IMR-90 (cell line): Measurements from ENCODE around the gene MUC6.

ENCODE experiments used
- MXI1 ChIP-seq: IDR thresholded peaks from 2 replicates; pipeline ENCODE4 v1.6.1; 2012; ENCODE audit warnings: low read depth, mild to moderate bottlenecking, low read length, moderate library complexity, borderline replicate concordance
- POLR2A ChIP-seq: IDR thresholded peaks from 2 replicates; pipeline ENCODE4 v1.6.1; 2012; ENCODE audit warnings: mild to moderate bottlenecking, low read depth, low read length
- RAD21 ChIP-seq: IDR thresholded peaks from 2 replicates; pipeline ENCODE4 v1.6.1; 2012; ENCODE audit warnings: low read length, improper control_type of control experiment
- RCOR1 ChIP-seq: IDR thresholded peaks from 2 replicates; pipeline ENCODE4 v1.6.1; 2012; ENCODE audit warnings: mild to moderate bottlenecking, low read length, improper control_type of control experiment; ENCODE audit not compliant: insufficient replicate concordance
- TF ChIP-seq, protein P1 (sequence below): conservative IDR thresholded peaks from 2 replicates; pipeline ENCODE4 v1.5.1; 2012; ENCODE audit warnings: mild to moderate bottlenecking, low read depth, low read length, improper control_type of control experiment
- TF ChIP-seq, protein P2 (sequence below): fragments of 150-350 bp; IDR thresholded peaks from 2 replicates; pipeline ENCODE4 v1.6.1; 2016; ENCODE audit warnings: low read depth, mild to moderate bottlenecking, low read length, moderate library complexity, borderline replicate concordance

DNA sequence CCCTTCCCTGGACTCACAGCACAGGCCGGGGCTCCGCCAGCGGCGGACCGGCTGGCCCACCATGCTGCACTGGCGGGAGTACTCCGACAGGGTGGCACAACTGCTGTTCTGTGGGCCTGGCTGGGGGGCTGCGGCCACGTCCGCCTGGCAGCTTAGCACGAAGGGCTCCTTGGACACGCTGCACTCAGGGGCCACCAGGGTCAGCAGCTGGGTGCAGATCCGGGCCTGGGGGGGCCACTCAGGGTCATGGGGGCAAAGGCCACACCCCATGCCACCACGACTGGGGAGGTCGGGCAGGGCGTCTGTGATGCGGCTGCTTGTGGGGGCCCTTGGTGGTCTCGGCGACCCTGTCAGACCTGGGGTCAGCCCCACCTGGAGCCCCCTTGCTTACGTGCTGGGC is 6.0 kb downstream of the MUC6 start:
- no peak for TF ChIP-seq POLR2A
- TF ChIP-seq, protein P1, sequence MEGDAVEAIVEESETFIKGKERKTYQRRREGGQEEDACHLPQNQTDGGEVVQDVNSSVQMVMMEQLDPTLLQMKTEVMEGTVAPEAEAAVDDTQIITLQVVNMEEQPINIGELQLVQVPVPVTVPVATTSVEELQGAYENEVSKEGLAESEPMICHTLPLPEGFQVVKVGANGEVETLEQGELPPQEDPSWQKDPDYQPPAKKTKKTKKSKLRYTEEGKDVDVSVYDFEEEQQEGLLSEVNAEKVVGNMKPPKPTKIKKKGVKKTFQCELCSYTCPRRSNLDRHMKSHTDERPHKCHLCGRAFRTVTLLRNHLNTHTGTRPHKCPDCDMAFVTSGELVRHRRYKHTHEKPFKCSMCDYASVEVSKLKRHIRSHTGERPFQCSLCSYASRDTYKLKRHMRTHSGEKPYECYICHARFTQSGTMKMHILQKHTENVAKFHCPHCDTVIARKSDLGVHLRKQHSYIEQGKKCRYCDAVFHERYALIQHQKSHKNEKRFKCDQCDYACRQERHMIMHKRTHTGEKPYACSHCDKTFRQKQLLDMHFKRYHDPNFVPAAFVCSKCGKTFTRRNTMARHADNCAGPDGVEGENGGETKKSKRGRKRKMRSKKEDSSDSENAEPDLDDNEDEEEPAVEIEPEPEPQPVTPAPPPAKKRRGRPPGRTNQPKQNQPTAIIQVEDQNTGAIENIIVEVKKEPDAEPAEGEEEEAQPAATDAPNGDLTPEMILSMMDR: no peak
- TF ChIP-seq MXI1: no peak
- TF ChIP-seq RCOR1: no peak
- no peak for TF ChIP-seq RAD21
- TF ChIP-seq, protein P2, sequence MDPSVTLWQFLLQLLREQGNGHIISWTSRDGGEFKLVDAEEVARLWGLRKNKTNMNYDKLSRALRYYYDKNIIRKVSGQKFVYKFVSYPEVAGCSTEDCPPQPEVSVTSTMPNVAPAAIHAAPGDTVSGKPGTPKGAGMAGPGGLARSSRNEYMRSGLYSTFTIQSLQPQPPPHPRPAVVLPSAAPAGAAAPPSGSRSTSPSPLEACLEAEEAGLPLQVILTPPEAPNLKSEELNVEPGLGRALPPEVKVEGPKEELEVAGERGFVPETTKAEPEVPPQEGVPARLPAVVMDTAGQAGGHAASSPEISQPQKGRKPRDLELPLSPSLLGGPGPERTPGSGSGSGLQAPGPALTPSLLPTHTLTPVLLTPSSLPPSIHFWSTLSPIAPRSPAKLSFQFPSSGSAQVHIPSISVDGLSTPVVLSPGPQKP: no peak
